Fibroblast of lung (primary cell): ENCODE results near the gene EXOC6B.
"Not testable (repeated sequence)": the region's sequence is repeated elsewhere in the genome, so short reads cannot be mapped to it uniquely, and the experiment has no call there.

Experiments
- EZH2 ChIP-seq: IDR thresholded peaks from 2 replicates; pipeline ENCODE4 v1.5.1; 2012; ENCODE audit warnings: low read length, control low read depth, mild to moderate bottlenecking; ENCODE audit errors: missing control alignments
- TF ChIP-seq, protein P1 (sequence below), 2 donors: IDR thresholded peaks in 1 of 2; conservative IDR thresholded peaks in 1 of 2; 1 replicate in 1 of 2; 2 replicates in 1 of 2; pipeline ENCODE4 v1.5.1; 2011 to 2012; ENCODE audit warnings: low read length in 2 of 2, control low read depth in 1 of 2, inconsistent platforms in 1 of 2, low read depth in 1 of 2, mild to moderate bottlenecking in 1 of 2

DNA sequence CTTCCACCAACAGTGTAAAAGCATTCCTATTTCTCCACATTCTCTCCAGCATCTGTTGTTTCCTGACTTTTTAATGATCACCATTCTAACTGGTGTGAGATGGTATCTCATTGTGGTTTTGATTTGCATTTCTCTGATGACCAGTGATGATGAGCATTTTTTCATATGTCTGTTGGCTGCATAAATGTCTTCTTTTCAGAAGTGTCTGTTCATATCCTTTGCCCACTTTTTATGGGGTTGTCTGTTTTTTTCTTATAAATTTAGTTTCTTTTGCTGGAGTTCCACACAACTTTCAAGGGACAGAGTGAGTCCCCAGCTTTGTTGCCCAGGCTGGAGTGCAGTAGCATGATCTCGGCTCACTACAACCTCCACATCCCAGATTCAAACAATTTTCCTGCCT, 270.5 kb downstream of the EXOC6B start:
- not testable (repeated sequence) for TF ChIP-seq EZH2
- TF ChIP-seq, protein P1, sequence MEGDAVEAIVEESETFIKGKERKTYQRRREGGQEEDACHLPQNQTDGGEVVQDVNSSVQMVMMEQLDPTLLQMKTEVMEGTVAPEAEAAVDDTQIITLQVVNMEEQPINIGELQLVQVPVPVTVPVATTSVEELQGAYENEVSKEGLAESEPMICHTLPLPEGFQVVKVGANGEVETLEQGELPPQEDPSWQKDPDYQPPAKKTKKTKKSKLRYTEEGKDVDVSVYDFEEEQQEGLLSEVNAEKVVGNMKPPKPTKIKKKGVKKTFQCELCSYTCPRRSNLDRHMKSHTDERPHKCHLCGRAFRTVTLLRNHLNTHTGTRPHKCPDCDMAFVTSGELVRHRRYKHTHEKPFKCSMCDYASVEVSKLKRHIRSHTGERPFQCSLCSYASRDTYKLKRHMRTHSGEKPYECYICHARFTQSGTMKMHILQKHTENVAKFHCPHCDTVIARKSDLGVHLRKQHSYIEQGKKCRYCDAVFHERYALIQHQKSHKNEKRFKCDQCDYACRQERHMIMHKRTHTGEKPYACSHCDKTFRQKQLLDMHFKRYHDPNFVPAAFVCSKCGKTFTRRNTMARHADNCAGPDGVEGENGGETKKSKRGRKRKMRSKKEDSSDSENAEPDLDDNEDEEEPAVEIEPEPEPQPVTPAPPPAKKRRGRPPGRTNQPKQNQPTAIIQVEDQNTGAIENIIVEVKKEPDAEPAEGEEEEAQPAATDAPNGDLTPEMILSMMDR (conservative IDR thresholded peaks at IDR 0.05 in 1 of 2, IDR thresholded peaks at IDR 0.05 in 1 of 2; ENCODE audit: low read depth in 1 of 2, low read length in 2 of 2) = not testable (repeated sequence)
